Fibroblast of lung (primary cell): ENCODE results near the gene MBOAT2. TPM values are rescaled to one million over a fixed set of nuclear protein-coding genes. Genes with fewer than 3 reads are reported as not detected.
"Not testable (repeated sequence)": the region's sequence is repeated elsewhere in the genome, so short reads cannot be mapped to it uniquely, and the experiment has no call there.

Experiments
- DNase-seq, 2 donors: peaks; one replicate each; pipeline versions ENCODE4 v3.0.0 to v3.0.0-alpha.2; 2010; ENCODE audit warnings: low read depth in 2 of 2
- H2AFZ ChIP-seq: 2 replicates; pipeline ENCODE4 v1.5.1; 2012; ENCODE audit warnings: low read length, control low read depth, inconsistent platforms
- H3K27ac ChIP-seq: 2 replicates; pipeline ENCODE4 v1.5.1; 2011; ENCODE audit warnings: low read length, control low read depth; ENCODE audit not compliant: insufficient read depth
- H3K27me3 ChIP-seq: 2 replicates; pipeline ENCODE4 v1.5.1; 2011; ENCODE audit warnings: mild to moderate bottlenecking, low read length; ENCODE audit not compliant: control insufficient read depth, insufficient read depth
- H3K36me3 ChIP-seq: 2 replicates; pipeline ENCODE4 v1.5.1; 2011; ENCODE audit warnings: low read length; ENCODE audit not compliant: control insufficient read depth, insufficient read depth
- H3K4me1 ChIP-seq: 2 replicates; pipeline ENCODE4 v1.5.1; 2011; ENCODE audit warnings: low read length; ENCODE audit not compliant: control insufficient read depth, insufficient read depth; ENCODE audit errors: extremely low read depth
- H3K4me2 ChIP-seq: 2 replicates; pipeline ENCODE4 v1.5.1; 2011; ENCODE audit warnings: low read length, control low read depth; ENCODE audit not compliant: insufficient read depth; ENCODE audit errors: extremely low read depth
- H3K4me3 ChIP-seq, 4 experiments: fragments of 200-600 bp in 1 of 4; sonication (generic) in 1 of 4; replicated peaks in 1 of 4; 2 replicates each; pipeline ENCODE4 v1.5.1; 2011 to 2016; ENCODE audit warnings: low read length in 4 of 4, low read depth in 3 of 4, mild to moderate bottlenecking in 3 of 4, control low read depth in 2 of 4, inconsistent platforms in 1 of 4, mixed read lengths in 1 of 4; ENCODE audit not compliant: insufficient read depth in 1 of 4; ENCODE audit errors: control extremely low read depth in 1 of 4
- H3K79me2 ChIP-seq: 2 replicates; pipeline ENCODE4 v1.5.1; 2012; ENCODE audit warnings: mild to moderate bottlenecking, low read length, inconsistent platforms; ENCODE audit not compliant: control insufficient read depth, insufficient read depth
- H3K9ac ChIP-seq: 2 replicates; pipeline ENCODE4 v1.5.1; 2011; ENCODE audit warnings: mild to moderate bottlenecking, low read length, control low read depth; ENCODE audit not compliant: insufficient read depth
- H3K9me3 ChIP-seq: 2 replicates; pipeline ENCODE4 v1.5.1; 2012; ENCODE audit warnings: low read depth, low read length; ENCODE audit not compliant: control insufficient read depth, insufficient read depth
- H4K20me1 ChIP-seq: 2 replicates; pipeline ENCODE4 v1.5.1; 2011; ENCODE audit warnings: low read length; ENCODE audit not compliant: control insufficient read depth, insufficient read depth; ENCODE audit errors: extremely low read depth
- EZH2 ChIP-seq: IDR thresholded peaks from 2 replicates; pipeline ENCODE4 v1.5.1; 2012; ENCODE audit warnings: low read length, control low read depth, mild to moderate bottlenecking; ENCODE audit errors: missing control alignments
- polyA plus RNA-seq, 2 donors: library from polyadenylated mRNA; depleted of rRNA in 1 of 2; stranded (reverse) in 1 of 2; unstranded in 1 of 2; fragments of >200 nt; gene quantifications; 2 replicates each; pipeline ENCODE4 v1.2.1, GENCODE V29; 2011 to 2012; ENCODE audit warnings: missing spikeins in 1 of 2
- total RNA-seq: library from RNA; depleted of rRNA; stranded (reverse); fragments of >200 nt; gene quantifications from 2 replicates; pipeline ENCODE4 v1.2.1, GENCODE V29; 2014
- TF ChIP-seq, protein P1 (sequence below), 2 donors: IDR thresholded peaks in 1 of 2; conservative IDR thresholded peaks in 1 of 2; 1 replicate in 1 of 2; 2 replicates in 1 of 2; pipeline ENCODE4 v1.5.1; 2011 to 2012; ENCODE audit warnings: low read length in 2 of 2, control low read depth in 1 of 2, inconsistent platforms in 1 of 2, low read depth in 1 of 2, mild to moderate bottlenecking in 1 of 2

Gene MBOAT2
- total and polyA plus RNA-seq, 2 donors (not counting 1 experiment from before 2014, with no cell fraction given), result 46.4 to 68.3 TPM

DNA sequence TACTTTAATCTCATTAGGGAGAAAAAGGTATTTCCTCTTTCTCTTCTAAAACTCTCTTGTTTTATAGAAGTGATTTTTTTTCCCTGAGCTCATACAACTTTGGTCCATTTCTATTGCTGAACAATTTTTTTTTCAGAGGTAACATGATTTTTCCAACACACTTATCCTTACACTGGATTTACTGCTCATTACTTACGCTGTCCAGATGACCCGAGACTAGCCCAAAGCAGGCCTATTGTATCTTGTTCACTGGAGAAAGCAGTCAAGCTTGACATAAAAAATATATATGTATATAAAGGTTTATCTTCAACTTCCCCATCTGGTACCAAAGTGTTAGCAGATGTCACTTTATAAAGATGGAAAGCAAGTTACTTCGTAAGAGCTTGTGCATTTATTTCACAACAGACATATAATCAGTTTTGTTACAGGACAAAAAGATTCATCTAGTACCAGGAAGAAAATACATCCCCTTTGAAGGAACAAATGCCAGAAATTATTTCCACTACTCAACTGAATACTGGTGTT lies 95.7 kb downstream of the MBOAT2 start:
- Histone ChIP-seq H3K9ac (no peak overlapping the region), H3K9me3 (no peaks in the 10 kb centered on the region), H3K4me3 (no peak overlapping the region), H3K27me3 (no peaks in the 10 kb centered on the region), H3K27ac (no peak overlapping the region), H4K20me1 (no peaks in the 10 kb centered on the region), H3K36me3 (peaks cover 2% of the 10 kb centered on the region), H3K79me2 (no peaks in the 10 kb centered on the region), H2AFZ (no peak overlapping the region), H3K4me2 (no peak overlapping the region), H3K4me1 (no peaks in the 10 kb centered on the region)
- TF ChIP-seq, protein P1, sequence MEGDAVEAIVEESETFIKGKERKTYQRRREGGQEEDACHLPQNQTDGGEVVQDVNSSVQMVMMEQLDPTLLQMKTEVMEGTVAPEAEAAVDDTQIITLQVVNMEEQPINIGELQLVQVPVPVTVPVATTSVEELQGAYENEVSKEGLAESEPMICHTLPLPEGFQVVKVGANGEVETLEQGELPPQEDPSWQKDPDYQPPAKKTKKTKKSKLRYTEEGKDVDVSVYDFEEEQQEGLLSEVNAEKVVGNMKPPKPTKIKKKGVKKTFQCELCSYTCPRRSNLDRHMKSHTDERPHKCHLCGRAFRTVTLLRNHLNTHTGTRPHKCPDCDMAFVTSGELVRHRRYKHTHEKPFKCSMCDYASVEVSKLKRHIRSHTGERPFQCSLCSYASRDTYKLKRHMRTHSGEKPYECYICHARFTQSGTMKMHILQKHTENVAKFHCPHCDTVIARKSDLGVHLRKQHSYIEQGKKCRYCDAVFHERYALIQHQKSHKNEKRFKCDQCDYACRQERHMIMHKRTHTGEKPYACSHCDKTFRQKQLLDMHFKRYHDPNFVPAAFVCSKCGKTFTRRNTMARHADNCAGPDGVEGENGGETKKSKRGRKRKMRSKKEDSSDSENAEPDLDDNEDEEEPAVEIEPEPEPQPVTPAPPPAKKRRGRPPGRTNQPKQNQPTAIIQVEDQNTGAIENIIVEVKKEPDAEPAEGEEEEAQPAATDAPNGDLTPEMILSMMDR (conservative IDR thresholded peaks at IDR 0.05 in 1 of 2, IDR thresholded peaks at IDR 0.05 in 1 of 2; ENCODE audit: low read depth in 1 of 2, low read length in 2 of 2), result no peak
- no peak for TF ChIP-seq EZH2
- no peak for DNase-seq

DNA sequence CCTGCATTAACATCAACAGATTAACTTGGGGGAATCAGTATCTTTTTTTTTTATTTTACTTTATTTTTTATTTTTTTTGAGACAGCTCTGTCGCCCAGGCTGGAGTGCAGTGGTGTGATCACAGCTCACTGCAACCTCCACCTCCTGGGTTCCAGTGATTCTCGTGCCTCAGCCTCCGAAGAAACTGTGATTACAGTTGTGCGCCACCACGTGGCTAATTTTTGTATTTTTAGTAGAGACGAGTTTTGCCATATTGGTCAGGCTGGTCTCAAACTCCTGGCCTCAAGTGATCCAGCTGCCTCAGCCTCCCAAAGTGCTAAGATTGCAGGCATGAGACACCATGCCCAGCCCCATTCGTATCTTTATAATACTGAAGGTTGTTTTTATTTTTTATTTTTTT lies 99.6 kb downstream of the MBOAT2 start:
- DNase-seq, H3K9me3 ChIP-seq, H3K27me3 ChIP-seq, H3K4me3 ChIP-seq, H3K9ac ChIP-seq, H3K36me3 ChIP-seq, H3K4me1 ChIP-seq, H3K79me2 ChIP-seq, H2AFZ ChIP-seq, H3K27ac ChIP-seq, H3K4me2 ChIP-seq, H4K20me1 ChIP-seq: not testable (repeated sequence)

DNA sequence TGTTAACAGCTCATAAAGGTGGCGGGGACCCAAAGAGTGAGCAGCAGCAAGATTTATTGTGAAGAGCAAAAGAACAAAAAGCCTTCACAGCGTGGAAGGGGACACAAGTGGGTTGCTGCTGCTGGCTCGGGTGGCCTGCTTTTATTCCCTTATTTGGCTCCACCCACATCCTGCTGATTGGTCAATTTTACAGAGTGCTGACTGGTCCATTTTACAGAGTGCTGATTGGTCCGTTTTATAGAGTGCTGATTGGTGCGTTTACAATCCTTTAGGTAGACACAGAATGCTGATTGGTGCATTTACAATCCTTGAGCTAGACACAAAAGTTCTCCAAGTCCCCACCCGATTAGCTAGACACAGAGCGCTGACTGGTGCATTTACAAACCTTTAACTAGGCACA lies 100.7 kb downstream of the MBOAT2 start:
- H3K4me2 ChIP-seq, H3K9ac ChIP-seq, H3K36me3 ChIP-seq, H3K4me1 ChIP-seq, H4K20me1 ChIP-seq, H3K27me3 ChIP-seq, DNase-seq, H3K4me3 ChIP-seq, H3K79me2 ChIP-seq, H3K27ac ChIP-seq, H3K9me3 ChIP-seq, H2AFZ ChIP-seq: not testable (repeated sequence)

DNA sequence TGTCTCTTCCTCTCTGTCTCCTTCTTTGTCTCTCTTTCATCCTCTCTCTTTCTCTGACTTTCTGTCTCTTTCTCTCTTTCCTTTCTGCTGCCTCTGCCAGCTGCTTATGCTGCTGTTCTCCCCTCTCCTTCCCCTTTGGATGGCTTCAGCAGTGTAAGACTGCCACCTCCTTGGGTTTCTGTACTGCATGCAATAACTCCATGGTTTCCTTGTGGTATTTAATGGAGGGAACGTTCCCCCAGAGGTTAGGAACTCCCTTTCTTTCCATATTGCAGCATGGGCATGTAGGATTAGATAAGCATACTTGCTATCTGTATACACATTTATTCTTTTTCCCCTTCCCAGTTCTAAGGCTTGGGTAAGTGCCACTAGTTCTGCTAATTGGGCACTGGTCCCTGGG lies 106.3 kb downstream of the MBOAT2 start:
- not testable (repeated sequence) for H3K4me2 ChIP-seq, H2AFZ ChIP-seq, H3K9ac ChIP-seq, H3K9me3 ChIP-seq, H3K36me3 ChIP-seq, H4K20me1 ChIP-seq, H3K79me2 ChIP-seq, DNase-seq, H3K4me3 ChIP-seq, H3K4me1 ChIP-seq, H3K27me3 ChIP-seq, H3K27ac ChIP-seq

DNA sequence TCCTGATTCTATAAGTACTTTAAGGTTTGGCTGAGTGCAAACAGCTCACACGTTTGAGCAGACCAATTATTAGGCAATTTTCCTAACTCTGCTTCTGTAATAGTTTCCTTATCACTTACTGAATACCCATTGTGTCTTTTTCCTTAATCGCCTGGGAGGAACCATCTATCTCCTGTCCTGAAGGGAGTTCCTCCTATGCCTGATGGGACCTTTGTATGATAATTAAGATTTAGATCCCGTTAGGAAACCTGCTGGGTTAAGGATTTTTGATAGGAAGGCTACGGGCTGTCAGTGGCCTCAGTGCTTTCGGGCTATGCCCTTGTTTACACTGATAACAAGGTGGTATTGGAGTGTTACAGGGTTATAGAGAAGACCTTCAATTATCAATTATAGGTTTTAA lies 106.8 kb downstream of the MBOAT2 start:
- not testable (repeated sequence) for H3K27ac ChIP-seq

DNA sequence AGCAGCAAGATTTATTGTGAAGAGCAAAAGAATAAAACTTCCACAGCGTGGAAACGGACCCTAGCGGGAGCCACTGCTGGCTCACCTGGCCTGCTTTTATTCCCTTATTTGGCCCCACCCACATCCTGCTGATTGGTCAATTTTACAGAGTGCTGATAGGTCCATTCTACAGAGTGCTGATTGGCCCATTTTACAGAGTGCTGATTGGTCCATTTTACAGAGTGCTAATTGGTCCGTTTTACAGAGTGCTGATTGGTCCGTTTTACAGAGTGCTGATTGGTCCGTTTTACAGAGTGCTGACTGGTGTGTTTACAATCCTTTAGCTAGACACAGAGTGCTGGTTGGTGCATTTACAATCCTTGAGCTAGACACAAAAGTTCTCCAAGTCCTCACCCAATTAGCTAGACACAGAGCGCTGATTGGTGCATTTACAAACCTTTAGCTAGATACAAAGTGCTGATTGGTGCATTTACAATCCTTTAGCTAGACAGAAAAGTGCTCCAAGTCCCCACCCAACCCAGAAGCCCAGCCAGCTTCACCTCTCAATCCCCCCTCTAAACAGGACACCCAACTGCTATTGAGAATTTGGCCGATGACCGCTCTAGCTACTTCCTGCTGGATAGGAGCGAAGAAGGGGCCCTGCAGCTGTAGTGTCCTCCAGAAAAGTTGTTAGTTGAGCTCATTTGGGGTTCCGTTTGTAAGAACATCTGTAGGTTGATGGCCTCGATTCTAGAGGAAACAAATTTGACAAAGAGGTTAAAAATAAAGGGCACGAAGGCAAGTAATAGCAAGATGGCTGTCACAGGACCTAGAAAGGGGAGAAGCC lies 108.2 kb downstream of the MBOAT2 start:
- not testable (repeated sequence) for H4K20me1 ChIP-seq, H3K27me3 ChIP-seq, H3K27ac ChIP-seq, H3K4me2 ChIP-seq, H3K36me3 ChIP-seq, H3K4me3 ChIP-seq, H3K9me3 ChIP-seq, H3K9ac ChIP-seq, H2AFZ ChIP-seq, DNase-seq, H3K4me1 ChIP-seq, H3K79me2 ChIP-seq

More for the DNA sequence above, 106.8 kb downstream of the MBOAT2 start:
- H4K20me1 ChIP-seq, H3K79me2 ChIP-seq, H3K4me2 ChIP-seq, H3K27me3 ChIP-seq, H3K9ac ChIP-seq, DNase-seq, H3K4me1 ChIP-seq, H3K9me3 ChIP-seq, H3K36me3 ChIP-seq, H3K4me3 ChIP-seq, H2AFZ ChIP-seq: not testable (repeated sequence)
